Left forelimb (tissue), 1 donor: ENCODE measurements around the gene RAB30.
"Not testable (repeated sequence)": the region's sequence is repeated elsewhere in the genome, so short reads cannot be mapped to it uniquely, and the experiment has no call there.

Experiments used
- DNase-seq: peaks from one replicate; pipeline ENCODE4 v3.0.0-alpha.2; 2018; ENCODE audit warnings: low spot score

Gene RAB30

GRCh38 chr11:82943430-82943829 is 128.3 kb downstream of the RAB30 start:
- not testable (repeated sequence) for DNase-seq

- DNase-seq = no peak
These were observed 129.3 kb downstream of the RAB30 start for GRCh38 chr11:82942376-82942775.

- DNase-seq = no peak
These were observed 132.2 kb downstream of the RAB30 start for GRCh38 chr11:82939456-82939855.

- no peak for DNase-seq
These were observed 134.1 kb downstream of the RAB30 start for GRCh38 chr11:82937554-82937953.

GRCh38 chr11:82936261-82936660 is 135.4 kb downstream of the RAB30 start:
- no peak for DNase-seq

- DNase-seq = no peak
These were observed 139.1 kb downstream of the RAB30 start for GRCh38 chr11:82932564-82932963.

- DNase-seq = no peak
These were observed 141.0 kb downstream of the RAB30 start for GRCh38 chr11:82930734-82931133.

GRCh38 chr11:82930229-82930628 is 141.5 kb downstream of the RAB30 start:
- no peak for DNase-seq

- DNase-seq = no peak
These were observed 142.6 kb downstream of the RAB30 start for GRCh38 chr11:82929121-82929520.

- DNase-seq = no peak
These were observed 144.3 kb downstream of the RAB30 start for GRCh38 chr11:82927264-82927880.

- DNase-seq = no peak
These were observed 147.0 kb downstream of the RAB30 start for GRCh38 chr11:82924522-82925224.
